H1 (cell line): ENCODE results near the gene MROH7. TPM values are rescaled to one million over a fixed set of nuclear protein-coding genes. Genes with fewer than 3 reads are reported as not detected.

ENCODE experiments used
- CTCF ChIA-PET: fragments of 300-600 bp; sonication (Branson Sonifier 250); formaldehyde crosslinking; loops from one replicate; lab custom pipeline; 2021; ENCODE audit not compliant: partially characterized antibody; lab: Charles Lee
- POLR2A ChIA-PET: fragments of 300-600 bp; sonication (Branson Sonifier 250); formaldehyde crosslinking; loops from one replicate; lab custom pipeline; 2021; ENCODE audit warnings: inconsistent platforms; ENCODE audit not compliant: partially characterized antibody; lab: Charles Lee
- DNase-seq, 2 experiments: peaks; one replicate each; pipeline versions ENCODE4 v3.0.0 to v3.0.0-alpha.2; 2010 to 2022; ENCODE audit warnings: low spot score in 2 of 2, low read depth in 1 of 2, mixed read lengths in 1 of 2
- FAIRE-seq: peaks from 2 replicates; lab custom pipeline; 2011; peaks lifted over from hg19 to GRCh38; lab: Jason Lieb, UNC
- H2AFZ ChIP-seq: 2 replicates; pipeline ENCODE4 v1.8.1; 2012; ENCODE audit warnings: low read length, inconsistent platforms
- H2AK5ac ChIP-seq: 2 replicates; pipeline ENCODE4 v1.6.1; 2013; ENCODE audit warnings: low read depth, low read length
- H2BK120ac ChIP-seq: replicated peaks from 2 replicates; pipeline ENCODE3; 2013; ENCODE audit warnings: low read depth, low read length, inconsistent platforms
- H2BK12ac ChIP-seq: 2 replicates; pipeline ENCODE4 v1.6.1; 2013; ENCODE audit warnings: low read depth, low read length
- H2BK15ac ChIP-seq: 2 replicates; pipeline ENCODE4 v1.6.1; 2013; ENCODE audit warnings: low read length
- H2BK20ac ChIP-seq: 2 replicates; pipeline ENCODE4 v1.6.1; 2013; ENCODE audit warnings: low read length
- H2BK5ac ChIP-seq: 2 replicates; pipeline ENCODE4 v1.6.1; 2013; ENCODE audit warnings: low read depth, low read length
- H3K14ac ChIP-seq: 2 replicates; pipeline ENCODE4 v1.6.1; 2013; ENCODE audit warnings: inconsistent platforms; ENCODE audit not compliant: insufficient read length
- H3K18ac ChIP-seq: 2 replicates; pipeline ENCODE4 v1.6.1; 2013; ENCODE audit warnings: low read length; ENCODE audit errors: extremely low read depth
- H3K23ac ChIP-seq: 2 replicates; pipeline ENCODE4 v1.6.1; 2013; ENCODE audit warnings: inconsistent platforms; ENCODE audit not compliant: insufficient read length
- H3K23me2 ChIP-seq: 2 replicates; pipeline ENCODE4 v1.6.1; 2013; ENCODE audit warnings: low read depth, low read length
- H3K27ac ChIP-seq: 2 replicates; pipeline ENCODE4 v1.6.1; 2011; ENCODE audit warnings: low read depth, low read length, inconsistent platforms
- H3K27me3 ChIP-seq, 4 experiments: replicated peaks in 1 of 4; 1 replicate in 1 of 4; 2 replicates in 3 of 4; pipeline versions ENCODE4 v1.6.1 to v1.8.1; 2011 to 2013; ENCODE audit warnings: low read length in 3 of 4, mild to moderate bottlenecking in 3 of 4, inconsistent platforms in 2 of 4, mixed read lengths in 2 of 4, moderate library complexity in 1 of 4; ENCODE audit not compliant: control insufficient read depth in 3 of 4, insufficient read depth in 3 of 4; ENCODE audit errors: extremely low read depth in 1 of 4
- H3K36me3 ChIP-seq, 4 experiments: 2 replicates each; pipeline versions ENCODE4 v1.6.1 to v1.8.1; 2011 to 2013; ENCODE audit warnings: mild to moderate bottlenecking in 4 of 4, low read length in 3 of 4, moderate library complexity in 2 of 4, control low read depth in 1 of 4, inconsistent platforms in 1 of 4; ENCODE audit not compliant: insufficient read depth in 4 of 4, control insufficient read depth in 2 of 4
- H3K4ac ChIP-seq: replicated peaks from 2 replicates; pipeline ENCODE3; 2013; ENCODE audit warnings: low read length, low read depth, mixed read lengths, inconsistent platforms; ENCODE audit not compliant: insufficient read length
- H3K4me1 ChIP-seq, 4 experiments: replicated peaks in 1 of 4; 1 replicate in 1 of 4; 2 replicates in 3 of 4; pipeline versions ENCODE4 v1.6.1 to v1.8.1; 2011 to 2013; ENCODE audit warnings: low read length in 3 of 4, inconsistent platforms in 2 of 4, mixed read lengths in 1 of 4; ENCODE audit not compliant: insufficient read depth in 4 of 4, control insufficient read depth in 3 of 4
- H3K4me2 ChIP-seq, 2 experiments: 2 replicates each; pipeline versions ENCODE4 v1.6.1 to v1.8.1; 2011 to 2013; ENCODE audit warnings: low read depth in 2 of 2, low read length in 2 of 2, control low read depth in 1 of 2, inconsistent platforms in 1 of 2, mild to moderate bottlenecking in 1 of 2; ENCODE audit not compliant: insufficient read depth in 1 of 2
- H3K4me3 ChIP-seq, 4 experiments: fragments of 200-600, 300-600 bp in 1 of 4; sonication (generic), shearing (Covaris generic), sonication (Bioruptor Twin) in 1 of 4; 2 replicates each; pipeline versions ENCODE4 v1.5.1 to v1.8.1; 2011 to 2016; ENCODE audit warnings: low read length in 4 of 4, low read depth in 3 of 4, control low read depth in 2 of 4, inconsistent platforms in 2 of 4, mild to moderate bottlenecking in 2 of 4, mixed read lengths in 1 of 4, moderate library complexity in 1 of 4; ENCODE audit not compliant: insufficient read depth in 2 of 4; ENCODE audit errors: extremely low read depth in 1 of 4
- H3K56ac ChIP-seq: replicated peaks from 2 replicates; pipeline ENCODE3; 2013; ENCODE audit warnings: low read depth, mild to moderate bottlenecking, mixed read lengths, low read length, inconsistent platforms; ENCODE audit not compliant: insufficient read length
- H3K79me1 ChIP-seq: 2 replicates; pipeline ENCODE4 v1.6.1; 2013; ENCODE audit warnings: low read depth, low read length, control low read depth
- H3K79me2 ChIP-seq, 2 experiments: 2 replicates each; pipeline versions ENCODE4 v1.6.1 to v1.8.1; 2012 to 2013; ENCODE audit warnings: low read length in 2 of 2, mild to moderate bottlenecking in 2 of 2, inconsistent platforms in 1 of 2; ENCODE audit not compliant: insufficient read depth in 2 of 2, control insufficient read depth in 1 of 2
- H3K9ac ChIP-seq, 4 experiments: replicated peaks in 1 of 4; 1 replicate in 1 of 4; 2 replicates in 3 of 4; pipeline versions ENCODE4 v1.6.1 to v1.8.1; 2011 to 2013; ENCODE audit warnings: low read depth in 3 of 4, low read length in 3 of 4, control low read depth in 2 of 4, mild to moderate bottlenecking in 2 of 4, moderate library complexity in 2 of 4, inconsistent platforms in 1 of 4; ENCODE audit errors: extremely low read depth in 1 of 4
- H3K9me3 ChIP-seq, 2 experiments: 2 replicates each; pipeline versions ENCODE4 v1.6.1 to v1.8.1; 2012 to 2013; ENCODE audit warnings: mild to moderate bottlenecking in 2 of 2, moderate library complexity in 2 of 2, control low read depth in 1 of 2, inconsistent platforms in 1 of 2, low read depth in 1 of 2, low read length in 1 of 2, mixed read lengths in 1 of 2; ENCODE audit not compliant: insufficient read depth in 2 of 2
- H4K20me1 ChIP-seq, 2 experiments: replicated peaks in 1 of 2; 2 replicates each; pipeline versions ENCODE3 to v1.8.1; 2011 to 2013; ENCODE audit warnings: inconsistent platforms in 2 of 2, low read length in 2 of 2, mild to moderate bottlenecking in 1 of 2; ENCODE audit not compliant: insufficient read depth in 2 of 2, control insufficient read depth in 1 of 2
- H4K5ac ChIP-seq: 2 replicates; pipeline ENCODE4 v1.6.1; 2013; ENCODE audit warnings: low read length, low read depth, mixed read lengths, inconsistent platforms; ENCODE audit not compliant: insufficient read length
- H4K8ac ChIP-seq: 2 replicates; pipeline ENCODE4 v1.8.0; 2013; ENCODE audit warnings: mild to moderate bottlenecking, moderate library complexity, low read length, inconsistent platforms; ENCODE audit not compliant: insufficient read depth; ENCODE audit errors: extremely low read depth
- H4K91ac ChIP-seq: replicated peaks from 2 replicates; pipeline ENCODE3; 2013; ENCODE audit warnings: low read length, mixed read lengths, inconsistent platforms; ENCODE audit not compliant: insufficient read length
- ASH2L ChIP-seq: fragments of 200-600, 300-600 bp; sonication (generic); IDR thresholded peaks from one replicate; pipeline ENCODE4 v1.7.1; 2017; ENCODE audit warnings: low read length
- CBX8 ChIP-seq: fragments of 300-800, 300-1000 bp; sonication (generic); IDR thresholded peaks from 2 replicates; pipeline ENCODE4 v1.7.1; 2016; ENCODE audit warnings: low read depth, low read length, borderline replicate concordance
- CHD1 ChIP-seq: IDR thresholded peaks from 2 replicates; pipeline ENCODE4 v1.6.1; 2012; ENCODE audit warnings: low read depth, low read length, improper control_type of control experiment
- CTBP2 ChIP-seq: IDR thresholded peaks from 2 replicates; pipeline ENCODE4 v1.7.0; 2011; ENCODE audit warnings: borderline replicate concordance, mild to moderate bottlenecking, moderate library complexity, mixed read lengths, low read length; ENCODE audit not compliant: insufficient read depth, insufficient read length
- EZH2 ChIP-seq: fragments of 200-600 bp; sonication (generic); IDR thresholded peaks from 2 replicates; pipeline ENCODE4 v1.7.1; 2012; ENCODE audit warnings: low read depth, mild to moderate bottlenecking, moderate library complexity, low read length, inconsistent platforms; ENCODE audit not compliant: severe bottlenecking
- GTF2F1 ChIP-seq: IDR thresholded peaks from 2 replicates; pipeline ENCODE4 v1.6.1; 2012; ENCODE audit warnings: low read depth, low read length, improper control_type of control experiment, borderline replicate concordance
- HDAC6 ChIP-seq: IDR thresholded peaks from one replicate; pipeline ENCODE4 v1.7.1; 2012; ENCODE audit warnings: low read depth, mild to moderate bottlenecking, inconsistent platforms, low read length, moderate library complexity
- RAD21 ChIP-seq, 2 experiments: IDR thresholded peaks in 1 of 2; conservative IDR thresholded peaks in 1 of 2; 2 replicates each; pipeline ENCODE4 v1.6.1; 2011; ENCODE audit warnings: low read depth in 2 of 2, low read length in 2 of 2, improper control_type of control experiment in 1 of 2, inconsistent platforms in 1 of 2, mild to moderate bottlenecking in 1 of 2, moderate library complexity in 1 of 2
- SIX5 ChIP-seq: IDR thresholded peaks from 2 replicates; pipeline ENCODE4 v1.6.1; 2011; ENCODE audit warnings: mild to moderate bottlenecking, low read depth, low read length
- SUZ12 ChIP-seq: fragments of 200-600 bp; sonication (generic); IDR thresholded peaks from 2 replicates; pipeline ENCODE4 v1.6.1; 2012; ENCODE audit warnings: mild to moderate bottlenecking, inconsistent platforms, low read length, moderate library complexity, mixed read lengths
- ZNF274 ChIP-seq: IDR thresholded peaks from 2 replicates; pipeline ENCODE4 v1.7.0; 2012; ENCODE audit warnings: low read length, borderline replicate concordance; ENCODE audit errors: extremely low read depth
- WGBS, 2 experiments: shearing (Covaris generic) in 1 of 2; methylation state at CpG; one replicate each; pipeline versions ENCODE4 v1.1.6 to v1.1.7; 2013 to 2015; ENCODE audit warnings: low lambda C conversion rate in 2 of 2, mixed read lengths in 2 of 2, inconsistent platforms in 1 of 2, low coverage in 1 of 2, missing lambda C conversion rate in 1 of 2; ENCODE audit not compliant: insufficient replicate concordance in 2 of 2, insufficient coverage in 1 of 2, insufficient read length in 1 of 2; ENCODE audit errors: extremely low coverage in 1 of 2, missing lambda C conversion rate in 1 of 2; 5-methylcytosine and 5-hydroxymethylcytosine counted together
- polyA plus RNA-seq, 7 experiments: library from polyadenylated mRNA; depleted of rRNA in 3 of 7; stranded (reverse) in 5 of 7; unstranded in 2 of 7; fragments of >200 nt in 5 of 7; fragments of 200-250 nt in 2 of 7; gene quantifications; 1 replicate in 5 of 7; 2 replicates in 1 of 7; 4 replicates in 1 of 7; pipeline versions ENCODE4 v1.2.1 to v1.2.3, GENCODE V29; 2011 to 2013; ENCODE audit warnings: missing spikeins in 2 of 7, mixed read lengths in 2 of 7
- total RNA-seq: library from RNA; stranded (reverse); fragmentation: NEBNext Ultra II Directional; extraction: Animal tissue kit (Norgen Biotek cat#: 25700); gene quantifications from 2 replicates; pipeline ENCODE4 v1.2.1, GENCODE V29; 2021
- TF ChIP-seq, protein P1 (sequence below): IDR thresholded peaks from 2 replicates; pipeline ENCODE4 v1.6.1; 2011; ENCODE audit warnings: low read length, improper control_type of control experiment

Gene MROH7
- total and polyA plus RNA-seq, 2 of the 8 experiments (the other 6 are each of a cell fraction or from before 2014, with no cell fraction given): 0.07 to 0.20 TPM

- POLR2A ChIA-PET: interaction anchor here (0.6 to 1.7 kb wide), 3 partner anchors 10 to 410 kb away, joined by 3 to 5 read pairs (median 4); partner anchors contain the start of gene MRPL37
- H2AK5ac ChIP-seq: peak overlapping the region; percentile 75; the same call in 1 of the 2 replicates
- H3K4ac ChIP-seq: no peak overlapping the region
- no peak overlapping the region for H2BK15ac ChIP-seq
- no peak overlapping the region for H2BK20ac ChIP-seq
- H3K4me1 ChIP-seq: peaks cover 5 to 16% (median 10%) of the 10 kb centered on the region in 4 experiments
- H3K36me3 ChIP-seq: no peaks in the 10 kb centered on the region
- H2BK12ac ChIP-seq: 0 out of 2 replicates have a peak overlapping the region, but pooled peaks have one; percentile 40
- H3K9ac ChIP-seq: no peak overlapping the region; a peak in 2 of 7 replicates
- no peak overlapping the region for H2AFZ ChIP-seq
- no peak overlapping the region for H4K5ac ChIP-seq
- peak overlapping the region; percentile 66; the same call in 1 of the 2 replicates for H3K18ac ChIP-seq
- no peaks in the 10 kb centered on the region for H3K79me1 ChIP-seq
- peaks cover 0 to 2% of the 10 kb centered on the region in 2 experiments for H4K20me1 ChIP-seq
- 60% methylated on average over 6 of the region's 6 CpGs; no CpG with 5 or more reads in 1 of the 2 experiments for WGBS, 2 experiments
- no peaks in the 10 kb centered on the region for H3K23me2 ChIP-seq
- H3K56ac ChIP-seq: no peak overlapping the region
- no peak overlapping the region for H3K4me3 ChIP-seq
- H3K23ac ChIP-seq: no peak overlapping the region
- peak overlapping the region; percentile 77 for H3K27ac ChIP-seq
- H3K9me3 ChIP-seq: no peaks in the 10 kb centered on the region
- H2BK5ac ChIP-seq: no peak overlapping the region
- FAIRE-seq: no peak
- H4K91ac ChIP-seq: no peak overlapping the region
- no peaks in the 10 kb centered on the region for H3K79me2 ChIP-seq
- H3K14ac ChIP-seq: no peak overlapping the region
- no peak for DNase-seq
- H4K8ac ChIP-seq: peak overlapping the region; percentile 86; the same call in 1 of the 2 replicates
- H2BK120ac ChIP-seq: no peak overlapping the region
- H3K27me3 ChIP-seq: no peaks in the 10 kb centered on the region
- CTCF ChIA-PET: interaction anchor here (0.9 to 1.8 kb wide), 7 partner anchors 24 to 485 kb away, joined by 3 to 6 read pairs (median 3); partner anchors contain the start of gene ACOT11
- H3K4me2 ChIP-seq: no peak overlapping the region
- no peak for TF ChIP-seq ZNF274
- TF ChIP-seq CTBP2: no peak
- TF ChIP-seq GTF2F1: no peak
- TF ChIP-seq SIX5: no peak
- no peak for TF ChIP-seq SUZ12
- no peak for TF ChIP-seq HDAC6
- TF ChIP-seq CBX8: no peak
- TF ChIP-seq CHD1: no peak
- TF ChIP-seq RAD21 (IDR thresholded peaks at IDR 0.05 in 1 of 2, conservative IDR thresholded peaks at IDR 0.05 in 1 of 2; ENCODE audit: low read depth in 2 of 2, low read length in 2 of 2): no peak
- TF ChIP-seq EZH2: no peak
- TF ChIP-seq ASH2L: no peak
- TF ChIP-seq, protein P1, sequence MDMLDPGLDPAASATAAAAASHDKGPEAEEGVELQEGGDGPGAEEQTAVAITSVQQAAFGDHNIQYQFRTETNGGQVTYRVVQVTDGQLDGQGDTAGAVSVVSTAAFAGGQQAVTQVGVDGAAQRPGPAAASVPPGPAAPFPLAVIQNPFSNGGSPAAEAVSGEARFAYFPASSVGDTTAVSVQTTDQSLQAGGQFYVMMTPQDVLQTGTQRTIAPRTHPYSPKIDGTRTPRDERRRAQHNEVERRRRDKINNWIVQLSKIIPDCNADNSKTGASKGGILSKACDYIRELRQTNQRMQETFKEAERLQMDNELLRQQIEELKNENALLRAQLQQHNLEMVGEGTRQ: no peak
Observed at GRCh38 chr1:54610048-54610447, 31.5 kb upstream of the MROH7 start.
